D341Med (cell line): Measurements from ENCODE around the gene MMP20.

Experiments
- DNase-seq: peaks from one replicate; pipeline ENCODE4 v3.0.0; 2012; ENCODE audit warnings: low spot score

MMP20 gene

GRCh38 chr11:102622258-102622657, 2.9 kb downstream of the MMP20 start:
- no peak for DNase-seq

- DNase-seq: no peak
Observed at GRCh38 chr11:102620818-102621561, 4.1 kb downstream of the MMP20 start.

- DNase-seq: no peak
Observed at GRCh38 chr11:102620179-102620578, 5.0 kb downstream of the MMP20 start.

- no peak for DNase-seq
Observed at GRCh38 chr11:102617466-102618008, 7.6 kb downstream of the MMP20 start.

- DNase-seq: no peak
Observed at GRCh38 chr11:102615894-102616432, 9.2 kb downstream of the MMP20 start.

- no peak for DNase-seq
Observed at GRCh38 chr11:102615077-102615893, 9.8 kb downstream of the MMP20 start.

- DNase-seq: no peak
Observed at GRCh38 chr11:102614485-102614884, 10.6 kb downstream of the MMP20 start.

- DNase-seq: no peak
Observed at GRCh38 chr11:102614031-102614430, 11.1 kb downstream of the MMP20 start.

- no peak for DNase-seq
Observed at GRCh38 chr11:102613450-102613849, 11.7 kb downstream of the MMP20 start.

- DNase-seq: no peak
Observed at GRCh38 chr11:102611291-102611690, 13.8 kb downstream of the MMP20 start.

GRCh38 chr11:102610200-102610599, 14.9 kb downstream of the MMP20 start:
- DNase-seq: no peak

GRCh38 chr11:102608699-102609098, 16.4 kb downstream of the MMP20 start:
- no peak for DNase-seq

- no peak for DNase-seq
Observed at GRCh38 chr11:102604875-102605274, 20.3 kb downstream of the MMP20 start.

GRCh38 chr11:102604011-102604410, 21.1 kb downstream of the MMP20 start:
- no peak for DNase-seq

- no peak for DNase-seq
Observed at GRCh38 chr11:102603576-102603975, 21.6 kb downstream of the MMP20 start.

- DNase-seq: no peak
Observed at GRCh38 chr11:102603091-102603490, 22.0 kb downstream of the MMP20 start.

- DNase-seq: no peak
Observed at GRCh38 chr11:102600666-102601065, 24.5 kb downstream of the MMP20 start.

GRCh38 chr11:102599642-102600261, 25.4 kb downstream of the MMP20 start:
- DNase-seq: no peak

GRCh38 chr11:102598272-102598671, 26.9 kb downstream of the MMP20 start:
- no peak for DNase-seq

- DNase-seq: no peak
Observed at GRCh38 chr11:102596578-102596977, 28.6 kb downstream of the MMP20 start.

- peak; percentile 34 for DNase-seq
Observed at GRCh38 chr11:102592634-102593581, 32.2 kb downstream of the MMP20 start.
